Fibroblast of villous mesenchyme (primary cell): ENCODE data around the gene HCN2. TPM values are rescaled to one million over a fixed set of nuclear protein-coding genes. Genes with fewer than 3 reads are reported as not detected.

Source experiments
- DNase-seq: peaks from one replicate; pipeline ENCODE4 v3.0.0-alpha.2; 2010; ENCODE audit warnings: low read depth
- H3K4me3 ChIP-seq: 2 replicates; pipeline ENCODE4 v1.5.1; 2011; ENCODE audit warnings: low read depth, mild to moderate bottlenecking, low read length
- total RNA-seq: library from RNA; depleted of rRNA; stranded (reverse); fragments of >200 nt; gene quantifications from 2 replicates; pipeline ENCODE4 v1.2.3, GENCODE V29; 2012
- TF ChIP-seq, protein P1 (sequence below): IDR thresholded peaks from 2 replicates; pipeline ENCODE4 v1.5.1; 2012; ENCODE audit warnings: low read depth, mild to moderate bottlenecking, low read length; ENCODE audit not compliant: insufficient read depth

Gene HCN2
- total RNA-seq, 1 donor, result 0.86 TPM

DNA sequence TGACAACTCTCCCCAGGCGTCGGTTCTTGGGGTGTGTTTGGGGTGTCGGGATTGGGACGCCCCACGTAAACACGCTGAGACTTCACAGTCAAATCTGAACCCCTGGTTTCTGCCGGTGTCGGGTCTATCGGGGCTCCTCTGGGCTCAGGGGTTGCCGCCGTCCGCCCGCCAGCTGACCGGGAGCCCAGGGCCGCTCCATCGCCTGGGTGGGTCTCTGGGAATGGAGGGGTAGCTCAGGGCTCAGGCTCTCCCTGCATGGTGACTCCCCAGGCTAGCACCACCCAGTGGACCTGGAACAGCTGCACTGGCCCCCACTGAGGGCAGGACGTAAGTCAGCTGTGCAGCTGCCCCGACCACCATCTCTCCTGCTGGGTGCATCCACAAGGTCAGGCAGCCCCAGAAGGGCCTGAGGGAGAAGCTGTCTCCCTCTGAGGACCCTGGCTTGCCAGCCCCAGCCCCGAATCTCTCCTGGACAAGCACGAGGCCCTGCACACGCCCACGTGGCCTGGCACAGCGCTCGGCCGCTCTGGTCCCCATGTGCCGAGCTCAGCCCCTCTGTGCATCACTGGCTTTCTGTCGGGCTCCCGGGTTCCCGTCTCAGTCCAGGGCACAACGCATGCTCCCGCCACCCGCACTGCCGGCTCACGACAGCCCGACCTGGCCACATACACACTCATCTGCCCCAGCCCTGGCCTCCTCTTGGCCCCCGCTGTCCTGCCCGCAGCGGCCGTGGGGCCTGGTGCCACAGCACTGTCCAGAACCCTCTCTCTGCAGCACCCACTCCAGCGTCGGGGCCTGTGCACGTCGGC is 67.3 kb downstream of the HCN2 start:
- TF ChIP-seq, protein P1, sequence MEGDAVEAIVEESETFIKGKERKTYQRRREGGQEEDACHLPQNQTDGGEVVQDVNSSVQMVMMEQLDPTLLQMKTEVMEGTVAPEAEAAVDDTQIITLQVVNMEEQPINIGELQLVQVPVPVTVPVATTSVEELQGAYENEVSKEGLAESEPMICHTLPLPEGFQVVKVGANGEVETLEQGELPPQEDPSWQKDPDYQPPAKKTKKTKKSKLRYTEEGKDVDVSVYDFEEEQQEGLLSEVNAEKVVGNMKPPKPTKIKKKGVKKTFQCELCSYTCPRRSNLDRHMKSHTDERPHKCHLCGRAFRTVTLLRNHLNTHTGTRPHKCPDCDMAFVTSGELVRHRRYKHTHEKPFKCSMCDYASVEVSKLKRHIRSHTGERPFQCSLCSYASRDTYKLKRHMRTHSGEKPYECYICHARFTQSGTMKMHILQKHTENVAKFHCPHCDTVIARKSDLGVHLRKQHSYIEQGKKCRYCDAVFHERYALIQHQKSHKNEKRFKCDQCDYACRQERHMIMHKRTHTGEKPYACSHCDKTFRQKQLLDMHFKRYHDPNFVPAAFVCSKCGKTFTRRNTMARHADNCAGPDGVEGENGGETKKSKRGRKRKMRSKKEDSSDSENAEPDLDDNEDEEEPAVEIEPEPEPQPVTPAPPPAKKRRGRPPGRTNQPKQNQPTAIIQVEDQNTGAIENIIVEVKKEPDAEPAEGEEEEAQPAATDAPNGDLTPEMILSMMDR, result no peak
- no peak overlapping the region for H3K4me3 ChIP-seq
- no peak for DNase-seq

GRCh38 chr19:657611-658010 is 67.9 kb downstream of the HCN2 start:
- TF ChIP-seq, protein P1, result no peak
- no peak for DNase-seq
- H3K4me3 ChIP-seq, result no peak overlapping the region

DNA sequence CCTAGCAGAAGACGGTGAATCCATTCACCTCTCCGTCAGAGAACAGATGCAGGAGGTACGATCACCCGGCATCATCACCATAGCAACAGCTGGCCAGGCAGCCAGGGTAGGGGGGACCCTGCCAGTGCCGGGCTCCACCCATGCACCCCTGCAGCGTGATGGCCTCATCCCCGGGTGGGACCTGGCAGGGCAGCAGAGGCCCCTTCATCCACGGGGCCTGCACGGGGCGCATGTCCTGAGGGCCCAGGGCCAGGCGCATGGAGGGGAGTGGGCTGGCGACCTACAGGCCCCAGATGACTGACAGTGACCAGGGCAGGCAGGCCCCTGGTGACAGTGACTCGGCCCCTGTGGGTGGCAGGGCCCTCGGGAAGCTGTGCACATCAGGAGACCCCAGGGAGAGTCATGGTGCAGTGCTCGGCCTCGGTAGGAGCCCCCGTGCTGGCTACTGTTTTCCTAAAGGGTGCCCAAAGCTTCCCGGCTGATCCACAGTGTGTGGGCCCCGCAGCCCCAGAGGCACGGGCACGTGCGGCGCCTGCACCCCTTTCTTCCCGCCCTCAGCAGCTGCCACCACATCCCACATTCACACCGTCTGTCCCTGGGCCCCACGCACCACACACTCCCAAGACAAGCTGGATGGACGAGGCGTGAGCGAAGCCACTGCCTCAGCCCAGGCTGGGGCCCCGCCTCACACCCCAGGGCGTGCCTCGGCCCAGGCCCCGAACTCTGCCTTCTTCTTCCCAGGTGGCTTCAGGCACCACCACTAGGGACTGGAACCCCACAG is 68.6 kb downstream of the HCN2 start:
- H3K4me3 ChIP-seq, result no peak overlapping the region
- no peak for DNase-seq
- TF ChIP-seq, protein P1, result no peak

DNA sequence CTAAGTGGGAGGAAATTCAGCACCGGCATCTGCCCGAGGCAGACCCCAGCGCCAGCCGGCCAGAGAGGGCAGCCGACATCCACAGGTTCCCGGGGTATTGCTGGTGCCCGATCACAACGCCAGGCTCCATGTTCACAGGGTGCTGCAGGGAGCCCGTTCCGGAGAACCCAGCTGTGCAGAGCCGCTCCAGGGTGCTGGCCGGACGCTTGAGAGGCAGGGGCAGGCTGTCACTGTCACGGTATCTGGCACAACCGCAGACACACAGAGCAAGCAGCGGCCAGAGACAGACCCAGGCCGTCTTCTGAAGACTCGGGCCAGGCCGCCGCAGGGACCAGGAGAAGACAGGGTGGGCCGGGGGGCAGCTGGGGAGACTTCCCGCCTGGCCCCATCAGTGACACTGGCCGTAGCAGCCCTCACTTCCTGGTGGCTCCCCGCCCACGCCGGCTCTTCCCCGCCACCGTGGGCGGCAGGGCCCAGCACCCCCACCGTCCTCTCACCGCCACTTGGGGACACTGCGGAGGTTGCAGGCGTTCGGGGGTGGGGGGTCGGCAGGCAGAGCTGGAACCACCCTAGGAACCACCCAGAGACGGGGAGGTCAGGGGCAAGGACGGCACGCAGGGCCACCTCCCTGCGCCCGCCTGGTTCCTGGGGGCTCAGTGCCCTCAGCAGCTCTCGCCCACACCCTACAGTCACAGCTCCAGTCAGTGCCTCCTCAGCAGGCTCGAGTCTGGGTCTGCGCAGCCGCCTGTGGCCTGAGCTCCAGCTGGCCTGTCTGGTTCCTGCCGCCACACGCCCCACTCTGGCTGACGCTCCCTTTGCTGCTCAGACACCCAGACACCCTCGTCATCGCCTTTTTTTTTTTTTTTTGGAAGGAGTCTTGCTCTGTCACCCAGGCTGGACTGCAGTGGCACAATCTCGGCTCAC is 69.5 kb downstream of the HCN2 start:
- no peak overlapping the region for H3K4me3 ChIP-seq
- TF ChIP-seq, protein P1, result no peak
- peak; percentile 78 for DNase-seq

- H3K4me3 ChIP-seq, result peak overlapping the region; percentile 89
- no peak for DNase-seq
- TF ChIP-seq, protein P1, result no peak
Observed at GRCh38 chr19:660793-661426, 71.2 kb downstream of the HCN2 start.

GRCh38 chr19:661427-662196 is 71.9 kb downstream of the HCN2 start:
- DNase-seq, result no peak
- H3K4me3 ChIP-seq, result peak overlapping the region; percentile 89
- TF ChIP-seq, protein P1, result no peak
